IPS-18c (cell line): ENCODE measurements around the gene MRTFA.
"Not testable (repeated sequence)": the region's sequence is repeated elsewhere in the genome, so short reads cannot be mapped to it uniquely, and the experiment has no call there.

ENCODE experiments used
- H3K4me3 ChIP-seq: 2 replicates; pipeline ENCODE4 v1.7.0; 2013; ENCODE audit warnings: low read depth, mild to moderate bottlenecking, low read length, moderate library complexity; ENCODE audit not compliant: insufficient read depth
- H3K9me3 ChIP-seq: one replicate; pipeline ENCODE4 v1.6.1; 2013; ENCODE audit warnings: mild to moderate bottlenecking, low read length, moderate library complexity; ENCODE audit not compliant: control insufficient read depth, insufficient read depth

MRTFA gene

GRCh38 chr22:40554023-40554422 is 82.5 kb downstream of the MRTFA start:
- H3K9me3 ChIP-seq, H3K4me3 ChIP-seq: not testable (repeated sequence)

GRCh38 chr22:40553014-40553554 is 83.4 kb downstream of the MRTFA start:
- Histone ChIP-seq H3K4me3 (no peak overlapping the region), H3K9me3 (no peaks in the 10 kb centered on the region)

GRCh38 chr22:40552070-40552469 is 84.4 kb downstream of the MRTFA start:
- Histone ChIP-seq H3K4me3 (no peak overlapping the region), H3K9me3 (no peaks in the 10 kb centered on the region)

- Histone ChIP-seq H3K9me3 (no peaks in the 10 kb centered on the region), H3K4me3 (no peak overlapping the region)
These were observed 88.8 kb downstream of the MRTFA start for GRCh38 chr22:40547729-40548143.

- no peak overlapping the region for H3K4me3 ChIP-seq
- no peaks in the 10 kb centered on the region for H3K9me3 ChIP-seq
These were observed 91.8 kb downstream of the MRTFA start for GRCh38 chr22:40544758-40545157.

GRCh38 chr22:40542821-40543540 is 93.5 kb downstream of the MRTFA start:
- no peak overlapping the region for H3K4me3 ChIP-seq

GRCh38 chr22:40541300-40541699 is 95.2 kb downstream of the MRTFA start:
- Histone ChIP-seq H3K4me3 (no peak overlapping the region), H3K9me3 (no peaks in the 10 kb centered on the region)

More at GRCh38 chr22:40542821-40543540, 93.5 kb downstream of the MRTFA start:
- H3K9me3 ChIP-seq: no peaks in the 10 kb centered on the region

- H3K9me3 ChIP-seq: no peaks in the 10 kb centered on the region
- H3K4me3 ChIP-seq: no peak overlapping the region
These were observed 96.3 kb downstream of the MRTFA start for GRCh38 chr22:40540265-40540664.

- H3K4me3 ChIP-seq, H3K9me3 ChIP-seq: not testable (repeated sequence)
These were observed 100.4 kb downstream of the MRTFA start for GRCh38 chr22:40536149-40536548.

GRCh38 chr22:40535642-40536041 is 100.9 kb downstream of the MRTFA start:
- Histone ChIP-seq H3K4me3 (no peak overlapping the region), H3K9me3 (no peaks in the 10 kb centered on the region)

- Histone ChIP-seq H3K9me3 (no peaks in the 10 kb centered on the region), H3K4me3 (no peak overlapping the region)
These were observed 101.4 kb downstream of the MRTFA start for GRCh38 chr22:40535189-40535512.

GRCh38 chr22:40534379-40535188 is 101.9 kb downstream of the MRTFA start:
- Histone ChIP-seq H3K4me3 (no peak overlapping the region), H3K9me3 (no peaks in the 10 kb centered on the region)

- H3K4me3 ChIP-seq: no peak overlapping the region
These were observed 102.7 kb downstream of the MRTFA start for GRCh38 chr22:40533712-40534378.

GRCh38 chr22:40531951-40532900 is 104.3 kb downstream of the MRTFA start:
- no peak overlapping the region for H3K4me3 ChIP-seq

More at GRCh38 chr22:40533712-40534378, 102.7 kb downstream of the MRTFA start:
- no peaks in the 10 kb centered on the region for H3K9me3 ChIP-seq

GRCh38 chr22:40530391-40530790 is 106.1 kb downstream of the MRTFA start:
- not testable (repeated sequence) for H3K4me3 ChIP-seq, H3K9me3 ChIP-seq

More at GRCh38 chr22:40531951-40532900, 104.3 kb downstream of the MRTFA start:
- no peaks in the 10 kb centered on the region for H3K9me3 ChIP-seq

GRCh38 chr22:40529821-40530220 is 106.7 kb downstream of the MRTFA start:
- no peak overlapping the region for H3K4me3 ChIP-seq
- H3K9me3 ChIP-seq: no peaks in the 10 kb centered on the region

GRCh38 chr22:40526960-40527359 is 109.6 kb downstream of the MRTFA start:
- Histone ChIP-seq H3K4me3 (no peak overlapping the region), H3K9me3 (no peaks in the 10 kb centered on the region)
